ENCODE measurements around the gene CINP.

CINP gene

DNA sequence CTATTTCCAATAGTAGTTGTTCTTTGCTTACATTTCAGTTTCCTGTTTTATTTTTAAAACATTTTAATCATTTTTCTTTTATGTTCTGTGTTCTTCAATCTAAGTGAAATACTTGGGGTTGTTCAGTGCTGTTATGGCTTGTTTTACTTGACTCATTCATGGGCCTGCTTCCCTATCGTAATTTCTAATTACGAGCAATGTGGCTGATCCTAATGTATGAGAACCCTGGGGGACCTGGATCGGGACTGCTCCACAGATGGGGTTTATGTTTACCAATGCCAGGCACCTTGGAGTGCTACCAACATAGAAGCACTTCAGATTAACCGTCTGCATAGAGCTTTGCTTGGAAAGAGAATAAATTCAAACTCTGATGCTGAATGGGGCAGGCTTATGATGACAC lies 29.8 kb upstream of the CINP start:
- Histone ChIP-seq H3F3A (ENCODE audit: control insufficient read depth, insufficient read depth) (no peaks in the 10 kb centered on the region), H4K20me1 (ENCODE audit: control insufficient read depth, insufficient read depth, low read depth, low read length) (no peaks in the 10 kb centered on the region), H3K27ac (ENCODE audit: low read depth, low read length) (no peak overlapping the region), H3K36me3 (ENCODE audit: control insufficient read depth, low read length) (peaks cover 11% of the 10 kb centered on the region), H3K4me1 (ENCODE audit: control insufficient read depth, low read length) (no peaks in the 10 kb centered on the region), H3K27me3 (ENCODE audit: control insufficient read depth, low read length) (no peaks in the 10 kb centered on the region), H3K79me2 (ENCODE audit: control insufficient read depth, low read length) (no peaks in the 10 kb centered on the region), H3K4me2 (ENCODE audit: low read length) (no peak overlapping the region), H3K4me3 (ENCODE audit: low read length) (no peak overlapping the region), H3K9me3 (ENCODE audit: control insufficient read depth, insufficient read depth, low read length) (no peaks in the 10 kb centered on the region), H3K9me2 (replicated peaks; ENCODE audit: control insufficient read depth, low read length) (no peaks in the 10 kb centered on the region)
- no peak for TF ChIP-seq EZH2phosphoT487 (IDR thresholded peaks at IDR 0.05; ENCODE audit: borderline replicate concordance, low read length)
- TF ChIP-seq, protein P1, sequence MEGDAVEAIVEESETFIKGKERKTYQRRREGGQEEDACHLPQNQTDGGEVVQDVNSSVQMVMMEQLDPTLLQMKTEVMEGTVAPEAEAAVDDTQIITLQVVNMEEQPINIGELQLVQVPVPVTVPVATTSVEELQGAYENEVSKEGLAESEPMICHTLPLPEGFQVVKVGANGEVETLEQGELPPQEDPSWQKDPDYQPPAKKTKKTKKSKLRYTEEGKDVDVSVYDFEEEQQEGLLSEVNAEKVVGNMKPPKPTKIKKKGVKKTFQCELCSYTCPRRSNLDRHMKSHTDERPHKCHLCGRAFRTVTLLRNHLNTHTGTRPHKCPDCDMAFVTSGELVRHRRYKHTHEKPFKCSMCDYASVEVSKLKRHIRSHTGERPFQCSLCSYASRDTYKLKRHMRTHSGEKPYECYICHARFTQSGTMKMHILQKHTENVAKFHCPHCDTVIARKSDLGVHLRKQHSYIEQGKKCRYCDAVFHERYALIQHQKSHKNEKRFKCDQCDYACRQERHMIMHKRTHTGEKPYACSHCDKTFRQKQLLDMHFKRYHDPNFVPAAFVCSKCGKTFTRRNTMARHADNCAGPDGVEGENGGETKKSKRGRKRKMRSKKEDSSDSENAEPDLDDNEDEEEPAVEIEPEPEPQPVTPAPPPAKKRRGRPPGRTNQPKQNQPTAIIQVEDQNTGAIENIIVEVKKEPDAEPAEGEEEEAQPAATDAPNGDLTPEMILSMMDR (IDR thresholded peaks at IDR 0.05; ENCODE audit: low read depth, low read length, poor library complexity, severe bottlenecking), result no peak

DNA sequence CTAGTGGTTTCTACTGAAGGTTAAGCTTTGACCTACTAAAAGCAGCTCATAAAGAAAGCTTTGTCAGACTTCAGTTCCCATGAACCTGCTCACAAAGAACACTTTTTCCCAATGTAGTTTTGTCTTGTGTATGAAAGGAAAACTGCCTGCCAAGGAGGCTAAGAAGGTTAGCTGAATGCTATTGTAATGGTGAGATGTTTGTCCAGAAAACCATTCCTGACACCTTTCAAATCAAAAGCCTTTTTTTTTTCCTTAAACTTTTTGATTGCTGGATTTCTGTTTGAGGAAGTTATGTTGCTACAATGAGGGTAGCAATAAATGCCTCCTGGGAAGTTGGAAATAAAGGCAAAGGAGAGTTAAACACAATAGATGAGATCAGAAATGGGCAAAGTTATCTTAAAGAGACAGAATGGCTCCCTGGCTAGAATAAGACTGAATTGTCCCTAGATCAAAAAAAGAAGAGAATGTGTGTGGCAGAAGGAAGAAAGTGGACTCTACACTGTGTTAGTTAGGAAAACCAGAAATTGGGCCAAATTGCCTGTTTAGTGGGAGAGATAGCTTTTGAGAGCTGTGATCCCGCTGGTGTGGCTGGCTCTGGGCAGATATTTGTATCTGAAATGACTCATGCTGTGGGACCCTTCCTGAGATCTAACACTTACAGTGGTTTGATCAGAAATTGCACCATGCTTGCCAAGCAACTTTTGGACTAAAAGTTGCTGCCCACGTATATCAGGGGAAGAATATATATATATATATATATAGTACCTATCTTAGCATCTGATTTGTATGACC lies 27.6 kb upstream of the CINP start:
- Histone ChIP-seq H3K27me3 (ENCODE audit: control insufficient read depth, low read length) (no peaks in the 10 kb centered on the region), H3K9me2 (replicated peaks; ENCODE audit: control insufficient read depth, low read length) (no peaks in the 10 kb centered on the region), H3K4me1 (ENCODE audit: control insufficient read depth, low read length) (no peaks in the 10 kb centered on the region), H3K27ac (ENCODE audit: low read depth, low read length) (no peak overlapping the region), H3K4me2 (ENCODE audit: low read length) (no peak overlapping the region), H3K79me2 (ENCODE audit: control insufficient read depth, low read length) (no peaks in the 10 kb centered on the region), H3K4me3 (ENCODE audit: low read length) (no peak overlapping the region), H4K20me1 (ENCODE audit: control insufficient read depth, insufficient read depth, low read depth, low read length) (no peaks in the 10 kb centered on the region), H3K36me3 (ENCODE audit: control insufficient read depth, low read length) (no peaks in the 10 kb centered on the region; the same call in 1 of the 2 replicates), H3K9me3 (ENCODE audit: control insufficient read depth, insufficient read depth, low read length) (no peaks in the 10 kb centered on the region), H3F3A (ENCODE audit: control insufficient read depth, insufficient read depth) (no peaks in the 10 kb centered on the region)
- no peak for TF ChIP-seq EZH2phosphoT487 (IDR thresholded peaks at IDR 0.05; ENCODE audit: borderline replicate concordance, low read length)

DNA sequence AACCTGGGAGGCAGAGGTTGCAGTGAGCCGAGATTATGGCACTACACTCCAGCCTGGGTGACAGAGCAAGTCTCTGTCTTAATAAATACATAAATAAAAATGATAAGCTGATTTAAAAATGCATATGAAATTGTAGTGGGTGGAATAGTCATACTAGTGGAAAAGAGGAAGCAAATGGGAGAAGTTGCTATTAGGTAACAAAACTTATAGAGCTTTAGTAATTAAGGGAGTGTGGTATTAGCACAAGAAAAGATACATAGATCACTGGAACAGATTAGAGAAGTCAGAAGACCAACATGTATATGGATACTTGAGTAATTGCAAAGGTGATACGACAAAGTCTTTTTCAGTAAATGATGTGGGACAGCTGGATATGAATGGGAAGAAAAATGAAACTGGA lies 26.6 kb upstream of the CINP start:
- Histone ChIP-seq H4K20me1 (ENCODE audit: control insufficient read depth, insufficient read depth, low read depth, low read length) (no peaks in the 10 kb centered on the region), H3F3A (ENCODE audit: control insufficient read depth, insufficient read depth) (no peaks in the 10 kb centered on the region), H3K9me2 (replicated peaks; ENCODE audit: control insufficient read depth, low read length) (no peaks in the 10 kb centered on the region), H3K9me3 (ENCODE audit: control insufficient read depth, insufficient read depth, low read length) (no peaks in the 10 kb centered on the region), H3K79me2 (ENCODE audit: control insufficient read depth, low read length) (no peaks in the 10 kb centered on the region), H3K4me3 (ENCODE audit: low read length) (no peak overlapping the region), H3K27ac (ENCODE audit: low read depth, low read length) (no peak overlapping the region), H3K36me3 (ENCODE audit: control insufficient read depth, low read length) (no peaks in the 10 kb centered on the region; the same call in 1 of the 2 replicates), H3K4me1 (ENCODE audit: control insufficient read depth, low read length) (no peaks in the 10 kb centered on the region), H3K27me3 (ENCODE audit: control insufficient read depth, low read length) (no peaks in the 10 kb centered on the region), H3K4me2 (ENCODE audit: low read length) (no peak overlapping the region)
- TF ChIP-seq, protein P1 (IDR thresholded peaks at IDR 0.05; ENCODE audit: low read depth, low read length, poor library complexity, severe bottlenecking), result no peak
- TF ChIP-seq EZH2phosphoT487 (IDR thresholded peaks at IDR 0.05; ENCODE audit: borderline replicate concordance, low read length), result no peak

DNA sequence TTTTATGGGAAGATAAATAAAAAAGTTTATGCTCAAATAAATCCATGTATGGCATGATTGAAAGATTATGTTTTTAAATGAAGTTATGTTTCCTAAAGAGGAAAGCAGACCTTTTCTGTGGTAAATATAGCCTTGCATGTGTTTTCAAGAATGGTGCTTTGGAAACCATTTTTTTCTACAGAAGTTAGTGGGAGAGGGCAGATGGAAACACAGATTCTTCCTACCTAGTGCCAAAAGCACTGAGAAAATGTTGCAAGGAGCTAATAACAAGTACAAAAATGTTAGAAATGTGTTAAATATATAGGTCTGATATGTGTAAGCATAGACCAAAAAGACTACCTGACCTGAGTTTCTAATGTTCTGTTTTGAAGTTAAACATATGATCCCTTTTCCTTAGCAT lies 24.4 kb upstream of the CINP start:
- TF ChIP-seq, protein P1 (IDR thresholded peaks at IDR 0.05; ENCODE audit: low read depth, low read length, poor library complexity, severe bottlenecking), result no peak
- Histone ChIP-seq H3K4me2 (ENCODE audit: low read length) (no peak overlapping the region), H3K4me3 (ENCODE audit: low read length) (no peak overlapping the region), H3F3A (ENCODE audit: control insufficient read depth, insufficient read depth) (no peaks in the 10 kb centered on the region), H3K27ac (ENCODE audit: low read depth, low read length) (no peak overlapping the region), H3K9me2 (replicated peaks; ENCODE audit: control insufficient read depth, low read length) (no peaks in the 10 kb centered on the region), H3K79me2 (ENCODE audit: control insufficient read depth, low read length) (no peaks in the 10 kb centered on the region), H3K4me1 (ENCODE audit: control insufficient read depth, low read length) (no peaks in the 10 kb centered on the region), H3K9me3 (ENCODE audit: control insufficient read depth, insufficient read depth, low read length) (no peaks in the 10 kb centered on the region), H4K20me1 (ENCODE audit: control insufficient read depth, insufficient read depth, low read depth, low read length) (no peaks in the 10 kb centered on the region), H3K36me3 (ENCODE audit: control insufficient read depth, low read length) (no peaks in the 10 kb centered on the region; the same call in 1 of the 2 replicates), H3K27me3 (ENCODE audit: control insufficient read depth, low read length) (no peaks in the 10 kb centered on the region)
